Measurements from ENCODE around the gene INPP4B.

INPP4B gene

GRCh38 chr4:142365391-142365790 is 480.7 kb downstream of the INPP4B start:
- peak; percentile 73 for DNase-seq

GRCh38 chr4:142363686-142364085 is 482.4 kb downstream of the INPP4B start:
- no peak for DNase-seq

- DNase-seq = no peak
Observed at GRCh38 chr4:142361981-142362380, 484.1 kb downstream of the INPP4B start.

- no peak for DNase-seq
Observed at GRCh38 chr4:142360657-142361056, 485.4 kb downstream of the INPP4B start.

GRCh38 chr4:142358656-142359055 is 487.4 kb downstream of the INPP4B start:
- no peak for DNase-seq

- no peak for DNase-seq
Observed at GRCh38 chr4:142356801-142357200, 489.3 kb downstream of the INPP4B start.

GRCh38 chr4:142356118-142356759 is 489.9 kb downstream of the INPP4B start:
- no peak for DNase-seq

- no peak for DNase-seq
Observed at GRCh38 chr4:142355421-142355930, 490.6 kb downstream of the INPP4B start.

GRCh38 chr4:142354794-142355420 is 491.2 kb downstream of the INPP4B start:
- no peak for DNase-seq

- no peak for DNase-seq
Observed at GRCh38 chr4:142354041-142354440, 492.1 kb downstream of the INPP4B start.

GRCh38 chr4:142353149-142353738 is 492.9 kb downstream of the INPP4B start:
- DNase-seq = peak; percentile 61

GRCh38 chr4:142352712-142353111 is 493.4 kb downstream of the INPP4B start:
- no peak for DNase-seq

- DNase-seq = no peak
Observed at GRCh38 chr4:142351958-142352357, 494.1 kb downstream of the INPP4B start.

- DNase-seq = no peak
Observed at GRCh38 chr4:142350871-142351270, 495.2 kb downstream of the INPP4B start.

- no peak for DNase-seq
Observed at GRCh38 chr4:142348613-142349021, 497.5 kb downstream of the INPP4B start.

GRCh38 chr4:142347241-142347640 is 498.9 kb downstream of the INPP4B start:
- no peak for DNase-seq

GRCh38 chr4:142345924-142346323 is 500.2 kb downstream of the INPP4B start:
- no peak for DNase-seq

- DNase-seq = no peak
Observed at GRCh38 chr4:142341268-142341667, 504.8 kb downstream of the INPP4B start.

GRCh38 chr4:142339053-142339452 is 507.0 kb downstream of the INPP4B start:
- DNase-seq = no peak

- no peak for DNase-seq
Observed at GRCh38 chr4:142336251-142336934, 509.7 kb downstream of the INPP4B start.

- DNase-seq = no peak
Observed at GRCh38 chr4:142334931-142335330, 511.2 kb downstream of the INPP4B start.

GRCh38 chr4:142331646-142332045 is 514.5 kb downstream of the INPP4B start:
- no peak for DNase-seq

GRCh38 chr4:142331132-142331531 is 515.0 kb downstream of the INPP4B start:
- DNase-seq = no peak

GRCh38 chr4:142330311-142330710 is 515.8 kb downstream of the INPP4B start:
- no peak for DNase-seq

All from NCI-H446 treated with DMSO at 0.1 percent for 48 hours (cell line).